ENCODE results near the gene AHSG. TPM values are rescaled to one million over a fixed set of nuclear protein-coding genes. Genes with fewer than 3 reads are reported as not detected.
"Not testable (repeated sequence)": the region's sequence is repeated elsewhere in the genome, so short reads cannot be mapped to it uniquely, and the experiment has no call there.

Gene AHSG
- total RNA-seq (not detected), polyA plus RNA-seq (under 1 TPM in 1 of 3 donors, not detected in 2; 0.04 TPM)

- Histone ChIP-seq H3K27me3 (peaks cover 0 to 19% (median 0%) of the 10 kb centered on the region in 3 donors), H3K27ac (no peak within 1 kb of the TSS), H3K36me3 (no peaks in the 10 kb centered on the region), H3K4me3 (no peak within 1 kb of the TSS), H3K4me1 (peaks cover 0 to 10% (median 8%) of the 10 kb centered on the region in 4 donors), H3K9me3 (no peaks in the 10 kb centered on the region)
- DNase-seq, result no peak
- TF ChIP-seq EP300 (IDR thresholded peaks at IDR 0.05), result no peak
- TF ChIP-seq POLR2A (IDR thresholded peaks at IDR 0.05), result no peak
- TF ChIP-seq CTCF (IDR thresholded peaks at IDR 0.05), result no peak
- TF ChIP-seq POLR2AphosphoS5 (IDR thresholded peaks at IDR 0.05), result no peak
- WGBS, 2 donors, result 84 to 91% methylated on average over 7 of the region's 7 CpGs
- intact Hi-C loops (cut with DNase I), result no loop called here
These were observed at the start of gene AHSG for GRCh38 chr3:186612721-186613636. AHSG (plus strand) TSS chr3:186613060; CDS start chr3:186613142, 82 bp downstream.

GRCh38 chr3:186564586-186564985 lies 48.3 kb upstream of the AHSG start:
- Histone ChIP-seq H3K27me3 (no peaks in the 10 kb centered on the region), H3K4me1 (peaks cover 0 to 41% (median 24%) of the 10 kb centered on the region in 4 donors)
- intact Hi-C loops (cut with DNase I), result loop anchor here (10.0 kb wide), 1 partner anchor 160 kb away; no protein-coding TSS in a partner anchor

GRCh38 chr3:186566772-186567071 lies 46.1 kb upstream of the AHSG start:
- Histone ChIP-seq H3K4me3 (peak overlapping the region; percentile 72 to 85 (median 74)), H3K9me3 (no peaks in the 10 kb centered on the region), H3K4me1 (peaks cover 0 to 56% (median 37%) of the 10 kb centered on the region in 4 donors), H3K27ac (peak overlapping the region; percentile 86 to 89 (median 88)), H3K36me3 (peaks cover 0 to 16% (median 0%) of the 10 kb centered on the region in 4 donors), H3K27me3 (no peaks in the 10 kb centered on the region)
- no peak for DNase-seq
- TF ChIP-seq CTCF (IDR thresholded peaks at IDR 0.05), result no peak
- TF ChIP-seq EP300 (IDR thresholded peaks at IDR 0.05), result no peak
- TF ChIP-seq POLR2A (IDR thresholded peaks at IDR 0.05), result no peak
- no peak for TF ChIP-seq POLR2AphosphoS5 (IDR thresholded peaks at IDR 0.05)
- intact Hi-C loops (cut with DNase I), result loop anchor here (5.0 to 10.0 kb wide), 5 partner anchors 162 to 979 kb away; partner anchors contain the start of genes EIF4A2, ETV5, SENP2 and TRA2B
- 0% methylated on average over 14 of the region's 14 CpGs for WGBS, 2 donors

More at GRCh38 chr3:186564586-186564985, 48.3 kb upstream of the AHSG start:
- DNase-seq, result no peak
- no peak for TF ChIP-seq CTCF (IDR thresholded peaks at IDR 0.05)
- Histone ChIP-seq H3K4me3 (no peak overlapping the region), H3K36me3 (peaks cover 0 to 16% (median 0%) of the 10 kb centered on the region in 4 donors), H3K27ac (no peak overlapping the region), H3K9me3 (no peaks in the 10 kb centered on the region)

- TF ChIP-seq POLR2AphosphoS5 (IDR thresholded peaks at IDR 0.05) (peak; percentile 75 to 95 (median 92)), CTCF (IDR thresholded peaks at IDR 0.05) (no peak), EP300 (IDR thresholded peaks at IDR 0.05) (no peak), POLR2A (IDR thresholded peaks at IDR 0.05) (peak; percentile 72 to 74)
- no peaks in the 10 kb centered on the region for H3K27me3 ChIP-seq
- H3K4me3 ChIP-seq, result peak within 1 kb of the TSS; percentile 72 to 85 (median 74)
- peak; percentile 94 for DNase-seq
- H3K4me1 ChIP-seq, result peaks cover 0 to 57% (median 40%) of the 10 kb centered on the region in 4 donors
- WGBS, 2 donors, result 0% methylated on average over 66 of the region's 66 CpGs
- H3K27ac ChIP-seq, result peak within 1 kb of the TSS; percentile 86 to 89 (median 88)
- peaks cover 0 to 15% (median 0%) of the 10 kb centered on the region in 4 donors for H3K36me3 ChIP-seq
- no peaks in the 10 kb centered on the region for H3K9me3 ChIP-seq
- intact Hi-C loops (cut with DNase I), result loop anchor here (5.0 to 10.0 kb wide), 5 partner anchors 162 to 980 kb away; partner anchors contain the start of genes EIF4A2, ETV5, SENP2 and TRA2B
These were observed 45.6 kb upstream of the AHSG start, which contains the start of gene TBCCD1 for GRCh38 chr3:186567072-186567921. TBCCD1 (minus strand) TSS chr3:186567339; CDS start chr3:186564329, 3,010 bp downstream.

- H3K4me1 ChIP-seq, result peaks cover 0 to 48% (median 35%) of the 10 kb centered on the region in 4 donors
- H3K36me3 ChIP-seq, result peaks cover 0 to 23% (median 0%) of the 10 kb centered on the region in 4 donors
- intact Hi-C loops (cut with DNase I), result loop anchor here (5.0 to 10.0 kb wide), 5 partner anchors 165 to 982 kb away; partner anchors contain the start of genes EIF4A2, ETV5, SENP2 and TRA2B
- peak overlapping the region in 1 of 4 donors; percentile 92 for H3K4me3 ChIP-seq
- peak overlapping the region in 1 of 4 donors; percentile 77 for H3K27ac ChIP-seq
- H3K9me3 ChIP-seq, DNase-seq, H3K27me3 ChIP-seq: not testable (repeated sequence)
- 29 to 77% methylated on average over 11 of the region's 11 CpGs for WGBS, 2 donors
These were observed 43.5 kb upstream of the AHSG start for GRCh38 chr3:186569361-186569760.
